ENCODE data around the gene OR51B6. TPM values are rescaled to one million over a fixed set of nuclear protein-coding genes. Genes with fewer than 3 reads are reported as not detected.

The OR51B6 gene
- total and polyA plus RNA-seq, 2 donors (not counting 3 experiments of a cell fraction or from before 2014, with no cell fraction given) = not detected

- H3K27me3 ChIP-seq (ENCODE audit: control insufficient read depth in 2 of 2, insufficient read depth in 2 of 2, low read length in 2 of 2) = no peaks in the 10 kb centered on the region
- FAIRE-seq (no peak), DNase-seq (ENCODE audit: low read depth, low spot score) (no peak)
- intact Hi-C loops (cut with micrococcal nuclease) (loop anchor here (1.0 kb wide), 1 partner anchor 87 kb away; no protein-coding TSS in a partner anchor), dilution Hi-C loops (cut with MboI; ENCODE audit: extremely low pct_ligation_motif_present, low sequenced_read_pairs) (no loop called here)
- ChIA-PET CTCF (interaction anchor here (1.3 to 1.4 kb wide), 2 partner anchors 242 to 730 kb away, joined by 3 read pairs; partner anchors contain the start of gene OR51D1), POLR2A (no interaction called here)
- H3K9ac ChIP-seq (replicated peaks; ENCODE audit: extremely low read depth, insufficient read depth, low read length) = peak overlapping the region; percentile 32
- H3K4me2 ChIP-seq (ENCODE audit: insufficient read depth, low read length) = peak overlapping the region; percentile 47
- no peaks in the 10 kb centered on the region for H3K79me2 ChIP-seq (ENCODE audit: control insufficient read depth, insufficient read depth, low read length)
- no peaks in the 10 kb centered on the region for H3K9me1 ChIP-seq (replicated peaks; ENCODE audit: control insufficient read depth, extremely low read depth, insufficient read depth, low read length)
- no peaks in the 10 kb centered on the region for H3K9me3 ChIP-seq (replicated peaks; ENCODE audit: control insufficient read depth, insufficient read depth, low read length)
- H4K20me1 ChIP-seq (replicated peaks; ENCODE audit: control insufficient read depth, extremely low read depth, insufficient read depth, low read length) = no peaks in the 10 kb centered on the region
- no peak overlapping the region for H2AFZ ChIP-seq (ENCODE audit: low read depth, low read length)
- H3K4me1 ChIP-seq (ENCODE audit: control insufficient read depth, extremely low read depth, insufficient read depth, low read length) = peaks cover 32% of the 10 kb centered on the region
- H3K4me3 ChIP-seq (replicated peaks in 1 of 3; ENCODE audit: insufficient read depth in 1 of 3, low read depth in 1 of 3, low read length in 3 of 3) = no peak overlapping the region
- BruUV-seq (replicated peaks) = TSS peak; percentile 90
- TF ChIP-seq JUN (IDR thresholded peaks at IDR 0.05; ENCODE audit: borderline replicate concordance, insufficient read depth, insufficient read length, low read depth) (no peak), FOS (IDR thresholded peaks at IDR 0.05; ENCODE audit: borderline replicate concordance, insufficient read depth, low read length) (no peak), POLR2A (IDR thresholded peaks at IDR 0.05; ENCODE audit: low read depth, low read length) (no peak), EZH2 (IDR thresholded peaks at IDR 0.05; ENCODE audit: borderline replicate concordance, low read depth, low read length, severe bottlenecking) (no peak), GATA2 (IDR thresholded peaks at IDR 0.05; ENCODE audit: insufficient read depth, insufficient read length, low read depth, low read length) (no peak), POLR2AphosphoS5 (IDR thresholded peaks at IDR 0.05; ENCODE audit: insufficient read depth, low read depth, low read length) (no peak), MYC (IDR thresholded peaks at IDR 0.05; ENCODE audit: low read depth, low read length) (no peak)
- TF ChIP-seq, protein P1, sequence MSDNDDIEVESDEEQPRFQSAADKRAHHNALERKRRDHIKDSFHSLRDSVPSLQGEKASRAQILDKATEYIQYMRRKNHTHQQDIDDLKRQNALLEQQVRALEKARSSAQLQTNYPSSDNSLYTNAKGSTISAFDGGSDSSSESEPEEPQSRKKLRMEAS (IDR thresholded peaks at IDR 0.05; ENCODE audit: insufficient read depth, insufficient read length) = no peak
- TF ChIP-seq, protein P2, sequence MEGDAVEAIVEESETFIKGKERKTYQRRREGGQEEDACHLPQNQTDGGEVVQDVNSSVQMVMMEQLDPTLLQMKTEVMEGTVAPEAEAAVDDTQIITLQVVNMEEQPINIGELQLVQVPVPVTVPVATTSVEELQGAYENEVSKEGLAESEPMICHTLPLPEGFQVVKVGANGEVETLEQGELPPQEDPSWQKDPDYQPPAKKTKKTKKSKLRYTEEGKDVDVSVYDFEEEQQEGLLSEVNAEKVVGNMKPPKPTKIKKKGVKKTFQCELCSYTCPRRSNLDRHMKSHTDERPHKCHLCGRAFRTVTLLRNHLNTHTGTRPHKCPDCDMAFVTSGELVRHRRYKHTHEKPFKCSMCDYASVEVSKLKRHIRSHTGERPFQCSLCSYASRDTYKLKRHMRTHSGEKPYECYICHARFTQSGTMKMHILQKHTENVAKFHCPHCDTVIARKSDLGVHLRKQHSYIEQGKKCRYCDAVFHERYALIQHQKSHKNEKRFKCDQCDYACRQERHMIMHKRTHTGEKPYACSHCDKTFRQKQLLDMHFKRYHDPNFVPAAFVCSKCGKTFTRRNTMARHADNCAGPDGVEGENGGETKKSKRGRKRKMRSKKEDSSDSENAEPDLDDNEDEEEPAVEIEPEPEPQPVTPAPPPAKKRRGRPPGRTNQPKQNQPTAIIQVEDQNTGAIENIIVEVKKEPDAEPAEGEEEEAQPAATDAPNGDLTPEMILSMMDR (IDR thresholded peaks at IDR 0.05; ENCODE audit: extremely low read depth in 1 of 2, insufficient read depth in 1 of 2, low read depth in 1 of 2, low read length in 2 of 2) = no peak
- no peaks in the 10 kb centered on the region for H3K36me3 ChIP-seq (ENCODE audit: control insufficient read depth in 2 of 2, extremely low read depth in 1 of 2, insufficient read depth in 2 of 2, low read length in 2 of 2)
- H3K27ac ChIP-seq (ENCODE audit: insufficient read depth, low read depth, low read length) = peak overlapping the region; percentile 69
Observed at GRCh38 chr11:5366856-5367255, 15.5 kb downstream of the OR51B6 start.
